ENCODE results near the gene PPP2R2C.

Gene PPP2R2C

DNA sequence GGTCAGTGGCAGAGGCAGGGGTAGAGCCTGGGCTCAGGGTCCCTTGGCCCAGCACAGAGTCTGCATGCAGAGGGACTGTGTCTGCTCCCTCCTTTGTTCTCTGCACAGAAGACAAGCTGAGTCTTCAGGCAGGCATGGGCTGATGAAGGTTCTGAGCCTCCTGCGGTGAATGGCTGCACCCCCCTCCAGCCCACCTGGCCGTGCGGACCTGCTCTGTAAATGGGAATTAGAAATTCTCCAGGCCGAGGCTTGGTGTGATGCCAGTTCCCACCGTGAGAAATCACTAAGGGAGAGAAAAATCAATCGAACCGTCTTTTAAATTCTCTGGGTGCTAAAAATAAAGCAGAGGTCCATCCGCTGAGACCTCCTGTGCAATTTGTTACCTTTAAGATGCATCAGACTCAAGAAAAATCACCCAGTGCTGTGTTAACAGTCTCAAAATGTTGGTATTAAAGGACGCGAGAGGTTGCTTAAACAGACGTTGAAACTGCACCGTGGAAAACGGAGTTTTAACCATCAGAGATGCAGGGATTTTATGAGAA, 106.8 kb downstream of the PPP2R2C start:
- no peak for DNase-seq (ENCODE audit: low spot score)

DNA sequence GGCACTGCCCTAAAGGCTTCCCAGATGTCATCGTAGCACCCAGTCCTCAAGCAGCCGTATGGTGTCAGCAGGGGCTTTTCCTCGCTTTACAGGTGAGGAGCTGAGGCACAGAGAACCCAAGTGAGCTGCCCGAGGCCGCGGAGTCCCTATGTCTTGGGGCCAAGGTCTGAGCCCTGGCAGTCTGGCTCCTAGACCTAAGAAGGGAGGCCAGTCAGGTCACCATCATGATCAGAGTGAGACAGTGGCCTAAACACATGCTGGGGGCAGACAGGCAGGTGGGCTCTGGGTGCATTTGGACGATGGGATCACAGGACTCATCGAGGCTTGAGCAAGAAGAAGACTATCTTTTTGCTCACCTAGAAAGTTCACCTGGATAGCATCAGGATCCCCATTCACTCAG, 107.8 kb downstream of the PPP2R2C start:
- Histone ChIP-seq H2BK12ac (ENCODE audit: low read length) (no peak overlapping the region), H2BK15ac (ENCODE audit: low read length) (no peak overlapping the region), H3K4ac (ENCODE audit: low read length) (no peak overlapping the region), H3K23ac (ENCODE audit: low read depth, low read length, poor library complexity) (no peak overlapping the region), H3K36me3 (replicated peaks in 1 of 2; ENCODE audit: control insufficient read depth in 2 of 2, insufficient read depth in 2 of 2, low read length in 2 of 2) (no peaks in the 10 kb centered on the region), H3K18ac (ENCODE audit: low read length) (no peak overlapping the region), H2AFZ (ENCODE audit: low read length) (no peak overlapping the region), H4K91ac (ENCODE audit: low read depth, low read length, poor library complexity) (no peak overlapping the region), H3K27ac (replicated peaks; ENCODE audit: low read length) (no peak overlapping the region), H3K79me1 (ENCODE audit: low read depth, low read length) (no peaks in the 10 kb centered on the region), H3K4me3 (ENCODE audit: low read length in 2 of 2) (no peak overlapping the region), H2BK120ac (ENCODE audit: low read depth, low read length) (no peak overlapping the region), H3K9ac (ENCODE audit: low read depth, low read length, poor library complexity) (no peak overlapping the region), H4K8ac (ENCODE audit: low read depth, low read length) (no peak overlapping the region), H3K4me1 (ENCODE audit: control insufficient read depth in 2 of 2, insufficient read depth in 1 of 2, low read depth in 1 of 2, low read length in 2 of 2) (peaks cover 0 to 11% of the 10 kb centered on the region in 2 donors), H3K9me3 (replicated peaks in 1 of 2; ENCODE audit: control insufficient read depth in 2 of 2, insufficient read depth in 1 of 2, low read depth in 1 of 2, low read length in 2 of 2) (no peaks in the 10 kb centered on the region), H3K4me2 (ENCODE audit: insufficient read depth, low read length, poor library complexity, severe bottlenecking) (no peak overlapping the region), H3K14ac (ENCODE audit: low read length) (no peak overlapping the region), H2BK5ac (ENCODE audit: low read length) (no peak overlapping the region), H2AK5ac (ENCODE audit: low read depth, low read length) (no peak overlapping the region), H3K27me3 (ENCODE audit: control insufficient read depth in 3 of 3, insufficient read depth in 3 of 3, low read depth in 1 of 3, low read length in 3 of 3) (peaks cover 0 to 39% (median 0%) of the 10 kb centered on the region in 3 experiments)
- DNase-seq (ENCODE audit: low spot score): no peak
- WGBS, 2 donors (ENCODE audit: extremely low coverage in 2 of 2, insufficient read length in 2 of 2, insufficient replicate concordance in 1 of 2): no CpG with 5 or more reads among the region's 8 CpGs

More for the DNA sequence above, 106.8 kb downstream of the PPP2R2C start:
- Histone ChIP-seq H3K4me1 (ENCODE audit: control insufficient read depth in 2 of 2, insufficient read depth in 1 of 2, low read depth in 1 of 2, low read length in 2 of 2) (peaks cover 0 to 7% of the 10 kb centered on the region in 2 donors), H2BK5ac (ENCODE audit: low read length) (no peak overlapping the region), H2BK120ac (ENCODE audit: low read depth, low read length) (no peak overlapping the region), H3K14ac (ENCODE audit: low read length) (no peak overlapping the region), H3K4ac (ENCODE audit: low read length) (no peak overlapping the region), H2AFZ (ENCODE audit: low read length) (no peak overlapping the region), H3K4me3 (ENCODE audit: low read length in 2 of 2) (peak overlapping the region in 1 of 2 donors; percentile 40), H4K91ac (ENCODE audit: low read depth, low read length, poor library complexity) (no peak overlapping the region), H3K79me1 (ENCODE audit: low read depth, low read length) (no peaks in the 10 kb centered on the region), H3K36me3 (replicated peaks in 1 of 2; ENCODE audit: control insufficient read depth in 2 of 2, insufficient read depth in 2 of 2, low read length in 2 of 2) (no peaks in the 10 kb centered on the region), H3K27ac (replicated peaks; ENCODE audit: low read length) (no peak overlapping the region), H2BK15ac (ENCODE audit: low read length) (no peak overlapping the region), H2BK12ac (ENCODE audit: low read length) (no peak overlapping the region), H3K27me3 (ENCODE audit: control insufficient read depth in 3 of 3, insufficient read depth in 3 of 3, low read depth in 1 of 3, low read length in 3 of 3) (peaks cover 0 to 48% (median 0%) of the 10 kb centered on the region in 3 experiments), H2AK5ac (ENCODE audit: low read depth, low read length) (no peak overlapping the region), H3K23ac (ENCODE audit: low read depth, low read length, poor library complexity) (no peak overlapping the region), H4K8ac (ENCODE audit: low read depth, low read length) (no peak overlapping the region), H3K4me2 (ENCODE audit: insufficient read depth, low read length, poor library complexity, severe bottlenecking) (no peak overlapping the region), H3K18ac (ENCODE audit: low read length) (no peak overlapping the region), H3K9ac (ENCODE audit: low read depth, low read length, poor library complexity) (no peak overlapping the region), H3K9me3 (replicated peaks in 1 of 2; ENCODE audit: control insufficient read depth in 2 of 2, insufficient read depth in 1 of 2, low read depth in 1 of 2, low read length in 2 of 2) (no peaks in the 10 kb centered on the region)
- WGBS, 2 donors (ENCODE audit: extremely low coverage in 2 of 2, insufficient read length in 2 of 2, insufficient replicate concordance in 1 of 2): no CpG with 5 or more reads among the region's 13 CpGs

DNA sequence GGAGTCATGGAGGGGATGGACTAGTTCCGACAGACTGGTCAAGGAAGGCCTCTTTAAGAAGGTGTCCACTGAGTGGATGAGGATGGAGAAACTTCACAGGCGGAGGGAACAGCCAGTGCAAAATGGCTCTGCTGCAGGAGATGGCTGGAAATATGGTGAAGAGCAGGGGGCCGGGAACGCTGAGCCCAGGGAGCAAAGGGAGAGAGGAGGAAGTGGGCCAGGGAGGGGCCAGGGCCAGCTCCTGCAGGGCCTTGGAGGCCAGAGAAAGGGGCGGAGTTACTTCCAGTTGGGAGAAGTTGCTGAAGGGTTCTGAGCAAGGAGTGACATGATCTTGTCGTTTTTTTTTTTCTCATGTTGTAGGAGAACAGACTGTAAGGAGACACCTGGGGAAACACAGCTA, 108.3 kb downstream of the PPP2R2C start:
- H3K4me1 ChIP-seq (ENCODE audit: control insufficient read depth in 2 of 2, insufficient read depth in 1 of 2, low read depth in 1 of 2, low read length in 2 of 2): peaks cover 0 to 11% of the 10 kb centered on the region in 2 donors
- H2BK5ac ChIP-seq (ENCODE audit: low read length): no peak overlapping the region
- H3K14ac ChIP-seq (ENCODE audit: low read length): no peak overlapping the region
- H3K9me3 ChIP-seq (replicated peaks in 1 of 2; ENCODE audit: control insufficient read depth in 2 of 2, insufficient read depth in 1 of 2, low read depth in 1 of 2, low read length in 2 of 2): no peaks in the 10 kb centered on the region
- H3K4ac ChIP-seq (ENCODE audit: low read length): no peak overlapping the region
- H2AK5ac ChIP-seq (ENCODE audit: low read depth, low read length): no peak overlapping the region
- no peaks in the 10 kb centered on the region for H3K79me1 ChIP-seq (ENCODE audit: low read depth, low read length)
- no peak overlapping the region for H2BK15ac ChIP-seq (ENCODE audit: low read length)
- H3K18ac ChIP-seq (ENCODE audit: low read length): no peak overlapping the region
- H2AFZ ChIP-seq (ENCODE audit: low read length): no peak overlapping the region
- no peak for DNase-seq (ENCODE audit: low spot score)
- no peak overlapping the region for H3K4me3 ChIP-seq (ENCODE audit: low read length in 2 of 2)
- peaks cover 0 to 36% (median 0%) of the 10 kb centered on the region in 3 experiments for H3K27me3 ChIP-seq (ENCODE audit: control insufficient read depth in 3 of 3, insufficient read depth in 3 of 3, low read depth in 1 of 3, low read length in 3 of 3)
- H4K8ac ChIP-seq (ENCODE audit: low read depth, low read length): no peak overlapping the region
- H2BK120ac ChIP-seq (ENCODE audit: low read depth, low read length): no peak overlapping the region
- no peak overlapping the region for H3K27ac ChIP-seq (replicated peaks; ENCODE audit: low read length)
- no peak overlapping the region for H4K91ac ChIP-seq (ENCODE audit: low read depth, low read length, poor library complexity)
- WGBS, 2 donors (ENCODE audit: extremely low coverage in 2 of 2, insufficient read length in 2 of 2, insufficient replicate concordance in 1 of 2): no CpG with 5 or more reads among the region's 6 CpGs
- H3K9ac ChIP-seq (ENCODE audit: low read depth, low read length, poor library complexity): no peak overlapping the region
- H3K36me3 ChIP-seq (replicated peaks in 1 of 2; ENCODE audit: control insufficient read depth in 2 of 2, insufficient read depth in 2 of 2, low read length in 2 of 2): no peaks in the 10 kb centered on the region
- no peak overlapping the region for H3K23ac ChIP-seq (ENCODE audit: low read depth, low read length, poor library complexity)
- H2BK12ac ChIP-seq (ENCODE audit: low read length): no peak overlapping the region
- H3K4me2 ChIP-seq (ENCODE audit: insufficient read depth, low read length, poor library complexity, severe bottlenecking): no peak overlapping the region

DNA sequence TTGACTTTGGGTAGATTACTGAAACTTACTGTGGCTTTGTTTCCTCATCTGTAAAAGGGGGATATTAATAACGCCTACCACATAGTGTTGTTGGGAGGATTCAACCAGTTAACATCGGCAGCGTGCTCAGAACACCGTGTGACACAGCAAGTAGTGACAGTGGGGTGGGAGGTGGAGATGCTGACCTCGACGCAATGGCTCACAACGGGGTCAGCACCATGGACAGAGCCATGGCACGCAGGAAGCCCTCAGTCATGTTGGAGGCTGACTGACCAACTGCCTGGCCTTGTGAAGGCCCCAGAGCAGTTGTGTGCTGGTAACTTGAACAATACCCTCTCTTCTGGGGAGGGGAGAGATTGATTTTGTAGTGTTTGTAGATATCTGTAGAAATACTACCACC, 109.5 kb downstream of the PPP2R2C start:
- no peaks in the 10 kb centered on the region for H3K79me1 ChIP-seq (ENCODE audit: low read depth, low read length)
- no peak overlapping the region for H2BK120ac ChIP-seq (ENCODE audit: low read depth, low read length)
- no peak overlapping the region for H4K8ac ChIP-seq (ENCODE audit: low read depth, low read length)
- H2AK5ac ChIP-seq (ENCODE audit: low read depth, low read length): no peak overlapping the region
- peaks cover 0 to 11% of the 10 kb centered on the region in 2 donors for H3K4me1 ChIP-seq (ENCODE audit: control insufficient read depth in 2 of 2, insufficient read depth in 1 of 2, low read depth in 1 of 2, low read length in 2 of 2)
- peaks cover 0 to 23% (median 0%) of the 10 kb centered on the region in 3 experiments for H3K27me3 ChIP-seq (ENCODE audit: control insufficient read depth in 3 of 3, insufficient read depth in 3 of 3, low read depth in 1 of 3, low read length in 3 of 3)
- H3K4me3 ChIP-seq (ENCODE audit: low read length in 2 of 2): no peak overlapping the region
- H3K14ac ChIP-seq (ENCODE audit: low read length): no peak overlapping the region
- no peak overlapping the region for H2BK12ac ChIP-seq (ENCODE audit: low read length)
- no peaks in the 10 kb centered on the region for H3K9me3 ChIP-seq (replicated peaks in 1 of 2; ENCODE audit: control insufficient read depth in 2 of 2, insufficient read depth in 1 of 2, low read depth in 1 of 2, low read length in 2 of 2)
- H2BK15ac ChIP-seq (ENCODE audit: low read length): no peak overlapping the region
- WGBS, 2 donors (ENCODE audit: extremely low coverage in 2 of 2, insufficient read length in 2 of 2, insufficient replicate concordance in 1 of 2): no CpG with 5 or more reads among the region's 8 CpGs
- no peak overlapping the region for H2AFZ ChIP-seq (ENCODE audit: low read length)
- no peak overlapping the region for H3K4ac ChIP-seq (ENCODE audit: low read length)
- no peak overlapping the region for H3K27ac ChIP-seq (replicated peaks; ENCODE audit: low read length)
- no peak overlapping the region for H3K4me2 ChIP-seq (ENCODE audit: insufficient read depth, low read length, poor library complexity, severe bottlenecking)
- no peak overlapping the region for H3K18ac ChIP-seq (ENCODE audit: low read length)
- no peak overlapping the region for H2BK5ac ChIP-seq (ENCODE audit: low read length)
- no peak overlapping the region for H3K23ac ChIP-seq (ENCODE audit: low read depth, low read length, poor library complexity)
- no peak overlapping the region for H4K91ac ChIP-seq (ENCODE audit: low read depth, low read length, poor library complexity)
- peak; percentile 72 for DNase-seq (ENCODE audit: low spot score)
- H3K9ac ChIP-seq (ENCODE audit: low read depth, low read length, poor library complexity): no peak overlapping the region
- no peaks in the 10 kb centered on the region for H3K36me3 ChIP-seq (replicated peaks in 1 of 2; ENCODE audit: control insufficient read depth in 2 of 2, insufficient read depth in 2 of 2, low read length in 2 of 2)

All from neuronal stem cell (in vitro differentiated cells).